Karpas-422 (cell line): ENCODE data around the gene POLR3A. TPM values are rescaled to one million over a fixed set of nuclear protein-coding genes. Genes with fewer than 3 reads are reported as not detected.

Source experiments
- DNase-seq: peaks from one replicate; pipeline ENCODE4 v3.0.0-alpha.2; 2015
- H2AFZ ChIP-seq: fragments of 200-600 bp; sonication (generic); 2 replicates; pipeline ENCODE4 v1.6.1; 2014; ENCODE audit warnings: antibody characterized with exemption, low read length, mixed read lengths
- H3K27ac ChIP-seq: fragments of 200-600 bp; sonication (generic); 2 replicates; pipeline ENCODE4 v1.5.1; 2014; ENCODE audit warnings: mild to moderate bottlenecking, low read length, moderate library complexity
- H3K27me3 ChIP-seq: fragments of 200-600 bp; sonication (generic); 2 replicates; pipeline ENCODE4 v1.6.1; 2014; ENCODE audit warnings: low read length, mixed read lengths
- H3K36me3 ChIP-seq: fragments of 200-600 bp; sonication (generic); 2 replicates; pipeline ENCODE4 v1.6.1; 2014; ENCODE audit warnings: low read length, mixed read lengths; ENCODE audit not compliant: insufficient read depth
- H3K4me1 ChIP-seq: fragments of 200-600 bp; sonication (generic); 2 replicates; pipeline ENCODE4 v1.6.1; 2014; ENCODE audit warnings: mild to moderate bottlenecking, low read length, mixed read lengths
- H3K4me2 ChIP-seq: fragments of 200-600 bp; sonication (generic); 2 replicates; pipeline ENCODE4 v1.6.1; 2014; ENCODE audit warnings: low read length, low read depth, mild to moderate bottlenecking; ENCODE audit not compliant: poor library complexity, severe bottlenecking
- H3K4me3 ChIP-seq: fragments of 200-600 bp; sonication (generic); 2 replicates; pipeline ENCODE4 v1.5.1; 2014; ENCODE audit warnings: mild to moderate bottlenecking, antibody characterized with exemption, low read length, mixed read lengths
- H3K79me2 ChIP-seq: fragments of 200-600 bp; sonication (generic); 2 replicates; pipeline ENCODE4 v1.6.1; 2014; ENCODE audit warnings: mild to moderate bottlenecking, low read length, mixed read lengths
- H3K9ac ChIP-seq: fragments of 200-600 bp; sonication (generic); 2 replicates; pipeline ENCODE4 v1.6.0; 2014; ENCODE audit warnings: low read length
- H3K9me2 ChIP-seq: fragments of 200-600 bp; sonication (generic), shearing (Covaris generic); replicated peaks from 2 replicates; pipeline ENCODE4 v1.6.0; 2014; ENCODE audit warnings: mild to moderate bottlenecking, low read length, moderate library complexity; ENCODE audit not compliant: insufficient read depth
- H3K9me3 ChIP-seq: fragments of 300-700, 200-600 bp; sonication (generic); 2 replicates; pipeline ENCODE4 v1.6.1; 2014; ENCODE audit warnings: low read length, mixed read lengths
- H4K20me1 ChIP-seq: fragments of 200-600 bp; sonication (generic); 2 replicates; pipeline ENCODE4 v1.6.1; 2014; ENCODE audit warnings: mild to moderate bottlenecking, antibody characterized with exemption, low read length, low read depth; ENCODE audit not compliant: insufficient read depth
- total RNA-seq: library from RNA; depleted of rRNA; stranded (reverse); fragments of >200 nt; shearing (Covaris generic); gene quantifications from 2 replicates; pipeline ENCODE4 v1.2.3, GENCODE V29; 2014; ENCODE audit warnings: low replicate concordance

The POLR3A gene
- total RNA-seq, 1 experiment from 2014 or later, result 17.7 TPM

DNA sequence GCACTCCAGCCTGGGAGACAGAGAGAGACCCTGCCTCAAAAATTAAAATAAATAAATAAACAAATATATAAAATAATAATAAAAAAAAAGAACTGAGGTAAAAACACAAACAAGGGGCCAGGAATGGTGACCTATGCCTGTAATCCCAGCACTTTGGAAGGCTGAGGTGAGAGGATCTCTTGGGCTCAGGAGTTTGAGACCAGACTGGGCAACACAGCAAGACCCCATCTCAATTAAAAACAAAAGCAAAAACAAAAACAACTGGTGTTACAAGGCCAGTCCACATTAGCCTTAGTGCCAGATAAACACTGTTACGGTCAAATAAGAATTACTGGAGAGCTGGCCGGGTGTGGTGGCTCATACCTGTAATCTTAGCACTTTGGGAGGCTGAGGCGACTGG, 5.6 kb downstream of the POLR3A start:
- H3K4me2 ChIP-seq, result no peak overlapping the region
- no peak overlapping the region for H2AFZ ChIP-seq
- no peak overlapping the region for H3K27ac ChIP-seq
- no peak overlapping the region for H3K9ac ChIP-seq
- H3K36me3 ChIP-seq, result peaks cover 47% of the 10 kb centered on the region
- H3K27me3 ChIP-seq, result no peaks in the 10 kb centered on the region
- peaks cover 17% of the 10 kb centered on the region; the same call in 1 of the 2 replicates for H4K20me1 ChIP-seq
- H3K4me1 ChIP-seq, result peaks cover 18% of the 10 kb centered on the region
- no peaks in the 10 kb centered on the region for H3K9me3 ChIP-seq
- H3K9me2 ChIP-seq, result no peaks in the 10 kb centered on the region
- peaks cover 28% of the 10 kb centered on the region for H3K79me2 ChIP-seq
- H3K4me3 ChIP-seq, result no peak overlapping the region
- DNase-seq, result no peak

DNA sequence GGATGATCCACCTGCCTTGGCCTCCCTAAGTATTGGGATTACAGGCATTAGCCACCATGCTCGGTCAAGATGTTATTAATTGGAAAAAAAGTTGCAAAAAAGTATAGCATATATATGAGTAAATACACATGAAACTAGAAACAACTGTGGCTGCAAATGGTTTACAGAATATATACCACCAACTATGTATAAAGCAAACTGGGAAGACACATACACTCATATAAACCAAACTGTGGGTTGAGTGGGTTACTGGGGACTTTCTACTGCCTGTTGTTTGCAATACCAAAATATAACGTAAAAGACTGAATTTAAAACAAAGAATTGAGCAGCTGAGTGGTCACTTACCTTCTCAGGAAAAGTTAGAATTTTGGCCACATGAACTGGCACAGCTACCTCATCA, 8.1 kb downstream of the POLR3A start:
- peaks cover 56% of the 10 kb centered on the region for H3K36me3 ChIP-seq
- no peaks in the 10 kb centered on the region for H3K9me3 ChIP-seq
- H3K4me3 ChIP-seq, result no peak overlapping the region
- no peaks in the 10 kb centered on the region for H3K27me3 ChIP-seq
- H4K20me1 ChIP-seq, result no peaks in the 10 kb centered on the region
- no peak overlapping the region for H3K4me2 ChIP-seq
- H3K9ac ChIP-seq, result no peak overlapping the region
- no peak for DNase-seq
- no peaks in the 10 kb centered on the region for H3K9me2 ChIP-seq
- no peaks in the 10 kb centered on the region for H3K4me1 ChIP-seq
- no peak overlapping the region for H3K27ac ChIP-seq
- no peak overlapping the region for H2AFZ ChIP-seq
- H3K79me2 ChIP-seq, result peaks cover 3% of the 10 kb centered on the region; the same call in 1 of the 2 replicates

DNA sequence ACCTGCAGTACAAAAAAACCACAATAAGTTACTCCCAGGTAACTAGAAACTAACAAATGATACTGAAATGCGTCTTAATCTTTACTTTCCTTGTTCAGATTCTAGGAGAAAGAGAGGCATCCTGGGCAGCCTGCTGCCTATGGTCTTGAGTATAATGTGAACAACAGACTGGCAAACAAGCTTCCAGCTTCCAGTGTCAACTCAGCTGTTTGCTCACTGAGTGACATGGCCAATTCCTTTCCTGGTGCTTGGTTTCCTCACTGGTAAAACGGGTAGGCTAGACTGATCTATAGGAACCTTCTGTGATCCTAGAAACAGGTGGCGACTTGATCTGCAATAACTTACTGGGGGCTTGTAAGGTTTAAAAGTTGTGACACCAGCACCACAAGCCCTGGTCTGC, 10.1 kb downstream of the POLR3A start:
- no peaks in the 10 kb centered on the region for H3K9me3 ChIP-seq
- no peaks in the 10 kb centered on the region for H3K27me3 ChIP-seq
- no peaks in the 10 kb centered on the region for H3K4me1 ChIP-seq
- no peak overlapping the region for H3K4me2 ChIP-seq
- H3K36me3 ChIP-seq, result peaks cover 46% of the 10 kb centered on the region
- 0 out of 2 replicates have a peak, but pooled peaks cover 5% of the 10 kb centered on the region for H3K79me2 ChIP-seq
- H3K27ac ChIP-seq, result no peak overlapping the region
- no peaks in the 10 kb centered on the region for H3K9me2 ChIP-seq
- H4K20me1 ChIP-seq, result no peaks in the 10 kb centered on the region
- no peak overlapping the region for H2AFZ ChIP-seq
- H3K9ac ChIP-seq, result no peak overlapping the region
- no peak overlapping the region for H3K4me3 ChIP-seq
- no peak for DNase-seq

DNA sequence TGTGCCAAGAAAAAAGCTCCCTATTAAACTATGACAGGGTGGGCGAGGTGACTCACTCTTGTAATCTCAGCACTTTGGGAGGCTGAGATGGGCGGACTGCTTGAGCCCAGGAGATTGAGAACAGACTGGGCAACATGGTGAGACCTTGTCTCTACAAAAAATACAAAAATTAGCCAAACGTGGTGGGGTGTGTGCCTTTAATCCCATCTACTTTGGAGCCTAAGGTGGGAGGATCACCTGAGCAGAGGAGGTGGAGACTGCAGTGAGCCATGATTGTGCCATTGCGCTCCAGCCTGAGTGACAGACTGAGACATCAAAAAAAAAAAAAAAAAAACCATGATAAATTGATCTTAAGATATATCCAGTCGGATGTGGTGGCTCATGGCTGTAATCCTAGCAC, 11.5 kb downstream of the POLR3A start:
- H3K4me1 ChIP-seq, result no peaks in the 10 kb centered on the region
- no peaks in the 10 kb centered on the region for H4K20me1 ChIP-seq
- no peaks in the 10 kb centered on the region for H3K27me3 ChIP-seq
- H3K27ac ChIP-seq, result no peak overlapping the region
- 0 out of 2 replicates have a peak, but pooled peaks cover 5% of the 10 kb centered on the region for H3K79me2 ChIP-seq
- H3K4me2 ChIP-seq, result no peak overlapping the region
- no peak overlapping the region for H3K4me3 ChIP-seq
- no peak overlapping the region for H3K9ac ChIP-seq
- H2AFZ ChIP-seq, result no peak overlapping the region
- H3K36me3 ChIP-seq, result peaks cover 53% of the 10 kb centered on the region
- H3K9me3 ChIP-seq, result no peaks in the 10 kb centered on the region
- no peaks in the 10 kb centered on the region for H3K9me2 ChIP-seq
- no peak for DNase-seq

DNA sequence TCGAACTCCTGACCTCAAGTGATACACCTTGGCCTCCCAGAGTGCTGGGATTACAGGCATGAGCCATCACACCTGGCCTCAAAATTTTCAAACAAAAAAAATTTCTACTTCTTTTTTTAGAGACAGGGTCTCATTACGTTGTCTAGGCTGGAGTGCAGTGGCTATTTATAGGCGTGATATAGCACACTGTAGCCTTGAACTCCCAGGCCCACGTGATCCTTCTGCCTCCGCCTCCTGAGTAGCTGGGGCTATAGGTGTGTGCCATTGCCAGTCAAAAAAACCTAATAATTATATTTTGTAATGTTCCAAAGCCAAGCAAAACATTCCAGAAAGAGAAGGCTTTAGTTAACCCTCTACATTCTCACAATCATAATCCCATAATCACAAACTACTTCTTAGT, 13.8 kb downstream of the POLR3A start:
- Histone ChIP-seq H3K36me3 (peaks cover 57% of the 10 kb centered on the region), H3K4me3 (no peak overlapping the region), H3K9ac (no peak overlapping the region), H3K27me3 (no peaks in the 10 kb centered on the region), H3K4me1 (no peaks in the 10 kb centered on the region), H3K9me2 (no peaks in the 10 kb centered on the region), H3K9me3 (no peaks in the 10 kb centered on the region), H3K4me2 (no peak overlapping the region), H3K27ac (no peak overlapping the region), H4K20me1 (no peaks in the 10 kb centered on the region), H2AFZ (no peak overlapping the region), H3K79me2 (0 out of 2 replicates have a peak, but pooled peaks cover 5% of the 10 kb centered on the region)
- no peak for DNase-seq

DNA sequence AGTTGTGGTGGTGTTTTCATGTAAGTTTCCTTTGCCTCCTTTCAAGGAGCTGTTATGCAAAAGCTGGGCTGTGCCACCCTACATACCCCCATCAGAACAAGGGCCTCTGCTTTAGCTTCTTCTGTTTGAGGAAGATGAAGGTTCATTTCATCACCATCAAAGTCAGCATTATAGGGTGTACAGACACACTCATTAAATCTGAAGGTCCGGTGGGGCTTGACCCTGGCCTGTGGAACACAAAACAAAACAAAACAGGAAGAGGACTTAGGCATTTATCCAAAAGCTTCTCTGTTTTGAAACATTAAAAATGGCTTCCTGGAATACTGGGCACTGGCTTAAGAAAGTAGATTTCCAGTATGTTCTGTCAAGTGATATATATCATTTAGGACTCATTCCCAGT, 15.8 kb downstream of the POLR3A start:
- H3K4me3 ChIP-seq, result no peak overlapping the region
- no peak overlapping the region for H3K27ac ChIP-seq
- H3K4me2 ChIP-seq, result no peak overlapping the region
- H3K4me1 ChIP-seq, result no peaks in the 10 kb centered on the region
- H3K27me3 ChIP-seq, result no peaks in the 10 kb centered on the region
- 0 out of 2 replicates have a peak, but pooled peaks cover 5% of the 10 kb centered on the region for H3K79me2 ChIP-seq
- no peaks in the 10 kb centered on the region for H4K20me1 ChIP-seq
- no peak overlapping the region for H3K9ac ChIP-seq
- no peak overlapping the region for H2AFZ ChIP-seq
- no peaks in the 10 kb centered on the region for H3K9me2 ChIP-seq
- peaks cover 55% of the 10 kb centered on the region for H3K36me3 ChIP-seq
- no peaks in the 10 kb centered on the region for H3K9me3 ChIP-seq
- no peak for DNase-seq

DNA sequence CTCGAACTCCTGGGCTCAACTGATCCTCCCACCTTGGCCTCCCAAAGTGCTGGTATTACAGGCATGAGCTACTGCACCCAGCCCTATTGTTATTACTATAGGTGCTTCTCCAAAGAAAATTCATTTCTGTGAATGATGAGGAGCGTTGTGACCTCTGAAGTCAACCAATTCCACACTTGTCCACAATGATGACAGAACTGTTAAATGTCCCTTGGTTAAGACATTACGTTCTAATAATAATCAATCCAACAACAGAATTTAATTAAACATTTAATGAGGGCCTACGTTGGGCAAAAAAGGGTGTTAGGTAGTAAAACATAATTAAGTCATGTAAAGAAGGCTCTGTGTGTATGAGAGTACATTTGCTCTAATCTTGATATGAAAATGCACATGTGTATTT, 18.2 kb downstream of the POLR3A start:
- H3K36me3 ChIP-seq, result peaks cover 61% of the 10 kb centered on the region; the same call in 1 of the 2 replicates
- H3K4me3 ChIP-seq, result no peak overlapping the region
- no peaks in the 10 kb centered on the region for H3K9me2 ChIP-seq
- H2AFZ ChIP-seq, result no peak overlapping the region
- no peaks in the 10 kb centered on the region for H3K4me1 ChIP-seq
- no peaks in the 10 kb centered on the region for H3K9me3 ChIP-seq
- 0 out of 2 replicates have a peak, but pooled peaks cover 5% of the 10 kb centered on the region for H3K79me2 ChIP-seq
- H3K9ac ChIP-seq, result no peak overlapping the region
- H4K20me1 ChIP-seq, result no peaks in the 10 kb centered on the region
- no peaks in the 10 kb centered on the region for H3K27me3 ChIP-seq
- no peak overlapping the region for H3K27ac ChIP-seq
- no peak overlapping the region for H3K4me2 ChIP-seq
- no peak for DNase-seq

DNA sequence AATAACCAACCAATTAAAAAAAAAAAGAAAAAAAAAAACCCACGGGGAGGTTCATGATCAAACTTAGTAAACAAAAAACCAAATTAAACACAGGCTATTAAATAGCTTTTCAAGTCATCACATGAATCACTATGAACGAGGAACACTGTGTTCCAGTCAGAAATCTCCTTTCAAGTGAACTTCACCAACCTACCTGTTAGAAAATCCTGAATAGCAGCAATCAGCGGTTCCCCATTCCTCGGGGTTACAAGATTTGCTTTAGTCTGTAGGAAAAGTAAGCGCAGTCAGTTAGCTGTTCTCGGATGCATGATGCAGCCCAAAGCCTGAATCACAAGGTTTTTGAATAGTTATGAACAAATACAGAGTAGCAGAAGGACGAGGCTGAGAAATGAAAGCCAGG, 19.0 kb downstream of the POLR3A start:
- no peak for DNase-seq
- H3K4me1 ChIP-seq, result no peaks in the 10 kb centered on the region

More for the DNA sequence above, 19.0 kb downstream of the POLR3A start:
- H3K9ac ChIP-seq, result no peak overlapping the region
- no peaks in the 10 kb centered on the region for H3K9me3 ChIP-seq
- H3K79me2 ChIP-seq, result 0 out of 2 replicates have a peak, but pooled peaks cover 5% of the 10 kb centered on the region
- H2AFZ ChIP-seq, result no peak overlapping the region
- H4K20me1 ChIP-seq, result no peaks in the 10 kb centered on the region
- H3K27me3 ChIP-seq, result no peaks in the 10 kb centered on the region
- no peak overlapping the region for H3K4me3 ChIP-seq
- no peak overlapping the region for H3K27ac ChIP-seq
- H3K9me2 ChIP-seq, result no peaks in the 10 kb centered on the region
- no peak overlapping the region for H3K4me2 ChIP-seq
- H3K36me3 ChIP-seq, result peaks cover 60% of the 10 kb centered on the region; the same call in 1 of the 2 replicates
